ENCODE measurements around the gene DLGAP5.
A peak's percentile ranks its signal among the peaks of the same experiment; 100 is the strongest.

Gene DLGAP5

GRCh38 chr14:55103971-55104954 lies 87.1 kb downstream of the DLGAP5 start:
- no peak for DNase-seq

GRCh38 chr14:55103005-55103640 lies 88.3 kb downstream of the DLGAP5 start:
- no peak for DNase-seq

- DNase-seq = peak; percentile 26
Observed at GRCh38 chr14:55102141-55102621, 89.2 kb downstream of the DLGAP5 start.

- no peak for DNase-seq
Observed at GRCh38 chr14:55101698-55102097, 89.7 kb downstream of the DLGAP5 start.

- DNase-seq = no peak
Observed at GRCh38 chr14:55099756-55100155, 91.6 kb downstream of the DLGAP5 start.

- DNase-seq = no peak
Observed at GRCh38 chr14:55098561-55098898, 92.9 kb downstream of the DLGAP5 start.

Data from SIG-M5 (cell line).